Gastrocnemius medialis (tissue), 4 donors: ENCODE results near the gene MAST4. TPM values are rescaled to one million over a fixed set of nuclear protein-coding genes. Genes with fewer than 3 reads are reported as not detected.

Source experiments
- ATAC-seq, 2 donors: fragments of 150-250 bp; one replicate each; pipeline ENCODE4 v1.9.1; 2016
- DNase-seq, 2 donors: peaks; one replicate each; pipeline ENCODE4 v3.0.0-alpha.2; 2019
- H3K27ac ChIP-seq, 4 donors: fragments of 200-600 bp; sonication (generic); 1 replicate in 1 of 4; 2 replicates in 3 of 4; pipeline ENCODE4 v1.5.1; 2016 to 2018; ENCODE audit warnings: mild to moderate bottlenecking in 2 of 4, moderate library complexity in 1 of 4
- H3K27me3 ChIP-seq, 3 donors: fragments of 200-600 bp; sonication (generic) in 2 of 3; 1 replicate in 1 of 3; 2 replicates in 2 of 3; pipeline versions ENCODE4 v1.5.1 to v1.6.0; 2016 to 2019; ENCODE audit warnings: mild to moderate bottlenecking in 1 of 3, moderate library complexity in 1 of 3
- H3K36me3 ChIP-seq, 2 donors: fragments of 200-600 bp; sonication (generic) in 1 of 2; one replicate each; pipeline ENCODE4 v1.5.1; 2017 to 2018
- H3K4me1 ChIP-seq, 2 donors: fragments of 200-600 bp; sonication (generic) in 1 of 2; one replicate each; pipeline ENCODE4 v1.5.1; 2016 to 2017; ENCODE audit warnings: mild to moderate bottlenecking in 2 of 2
- H3K4me3 ChIP-seq, 4 donors: fragments of 200-600 bp; sonication (generic) in 3 of 4; 1 replicate in 1 of 4; 2 replicates in 3 of 4; pipeline ENCODE4 v1.5.1; 2016 to 2019; ENCODE audit warnings: mild to moderate bottlenecking in 2 of 4
- H3K9me3 ChIP-seq, 3 donors: fragments of 200-600 bp; sonication (generic) in 2 of 3; 1 replicate in 1 of 3; 2 replicates in 2 of 3; pipeline ENCODE4 v1.5.1; 2016 to 2019
- CTCF ChIP-seq, 5 experiments: fragments of 450-650 bp in 3 of 5; fragments of 200-600 bp in 2 of 5; sonication (generic) in 2 of 5; IDR thresholded peaks in 4 of 5; conservative IDR thresholded peaks in 1 of 5; 1 replicate in 4 of 5; 2 replicates in 1 of 5; pipeline ENCODE4 v1.5.1; 2016 to 2019; ENCODE audit warnings: antibody characterized with exemption in 5 of 5, mild to moderate bottlenecking in 3 of 5, moderate library complexity in 3 of 5
- POLR2A ChIP-seq, 2 donors: fragments of 450-650 bp; IDR thresholded peaks; one replicate each; pipeline ENCODE4 v1.6.1; 2017; ENCODE audit warnings: antibody characterized with exemption in 2 of 2, mild to moderate bottlenecking in 2 of 2, moderate library complexity in 2 of 2
- in situ Hi-C, 4 donors: fragments of 200-750 bp; cut with MboI; loops; one replicate each; pipeline versions ENCODE4 v1.15.0 to v1.8.0; 2017; ENCODE audit warnings: low sequenced_read_pairs in 4 of 4
- intact Hi-C: fragments of 100-400 bp; cut with DNase I; formaldehyde crosslinking; loops from one replicate; pipeline ENCODE4 v1.15.1; 2023; ENCODE audit warnings: low total_unique reads
- total RNA-seq, 4 donors: library from RNA; depleted of rRNA; stranded (reverse); fragments of >200 nt; gene quantifications; one replicate each; pipeline versions ENCODE4 v1.1.0 to v1.2.3, GENCODE V29; 2016

MAST4 gene
- total RNA-seq, 4 donors from 2014 or later, result 24.1 to 42.0 (median 38.5) TPM

- DNase-seq, result no peak
- no peaks in the 10 kb centered on the region for H3K9me3 ChIP-seq
These were observed 560.9 kb downstream of the MAST4 start for GRCh38 chr5:67156976-67157583.

GRCh38 chr5:67160272-67160671 is 564.1 kb downstream of the MAST4 start:
- peaks cover 0 to 48% of the 10 kb centered on the region in 2 donors for H3K36me3 ChIP-seq
- H3K27ac ChIP-seq, result no peak overlapping the region

More at GRCh38 chr5:67156976-67157583, 560.9 kb downstream of the MAST4 start:
- ATAC-seq, result no peak
- intact Hi-C loops (loop anchor here (1.0 to 5.0 kb wide), 3 partner anchors 52 to 155 kb away; no protein-coding TSS in a partner anchor), in situ Hi-C loops (no loop called here)
- H3K27me3 ChIP-seq, result no peaks in the 10 kb centered on the region
- TF ChIP-seq POLR2A (IDR thresholded peaks at IDR 0.05) (no peak), CTCF (IDR thresholded peaks at IDR 0.05 in 4 of 5, conservative IDR thresholded peaks at IDR 0.05 in 1 of 5) (peak; percentile 66 to 75 (median 69))
- H3K27ac ChIP-seq, result no peak overlapping the region
- peaks cover 0 to 22% of the 10 kb centered on the region in 2 donors for H3K36me3 ChIP-seq
- H3K4me1 ChIP-seq, result peaks cover 17 to 19% of the 10 kb centered on the region in 2 donors
- no peak overlapping the region for H3K4me3 ChIP-seq

GRCh38 chr5:67160985-67161384 is 564.8 kb downstream of the MAST4 start:
- peak in 1 of 2 donors; percentile 32 for ATAC-seq
- TF ChIP-seq POLR2A (IDR thresholded peaks at IDR 0.05) (no peak), CTCF (IDR thresholded peaks at IDR 0.05 in 4 of 5, conservative IDR thresholded peaks at IDR 0.05 in 1 of 5) (no peak)
- H3K4me3 ChIP-seq, result no peak overlapping the region
- peaks cover 0 to 55% of the 10 kb centered on the region in 2 donors for H3K36me3 ChIP-seq
- no peaks in the 10 kb centered on the region for H3K4me1 ChIP-seq
- no peak for DNase-seq
- intact Hi-C loops, result no loop called here
- no peaks in the 10 kb centered on the region for H3K9me3 ChIP-seq
- in situ Hi-C loops, result loop anchor here in 2 of 4 donors (5.0 to 10.0 kb wide), 2 partner anchors 51 to 54 kb away; no protein-coding TSS in a partner anchor
- no peaks in the 10 kb centered on the region for H3K27me3 ChIP-seq
- no peak overlapping the region for H3K27ac ChIP-seq

More at GRCh38 chr5:67160272-67160671, 564.1 kb downstream of the MAST4 start:
- Histone ChIP-seq H3K4me3 (no peak overlapping the region), H3K9me3 (no peaks in the 10 kb centered on the region), H3K4me1 (peaks cover 2 to 3% of the 10 kb centered on the region in 2 donors), H3K27me3 (no peaks in the 10 kb centered on the region)
- ATAC-seq (no peak), DNase-seq (no peak)
- in situ Hi-C loops, result loop anchor here in 2 of 4 donors (5.0 to 10.0 kb wide), 2 partner anchors 52 to 55 kb away; no protein-coding TSS in a partner anchor
- TF ChIP-seq CTCF (IDR thresholded peaks at IDR 0.05 in 4 of 5, conservative IDR thresholded peaks at IDR 0.05 in 1 of 5) (no peak), POLR2A (IDR thresholded peaks at IDR 0.05) (no peak)
- intact Hi-C loops, result no loop called here

GRCh38 chr5:67161767-67162166 is 565.6 kb downstream of the MAST4 start:
- no peaks in the 10 kb centered on the region for H3K27me3 ChIP-seq
- peaks cover 0 to 57% of the 10 kb centered on the region in 2 donors for H3K36me3 ChIP-seq
- H3K4me3 ChIP-seq, result no peak overlapping the region
- intact Hi-C loops (no loop called here), in situ Hi-C loops (loop anchor here in 2 of 4 donors (5.0 to 10.0 kb wide), 2 partner anchors 51 to 53 kb away; no protein-coding TSS in a partner anchor)
- no peak for TF ChIP-seq CTCF (IDR thresholded peaks at IDR 0.05 in 4 of 5, conservative IDR thresholded peaks at IDR 0.05 in 1 of 5)
- TF ChIP-seq POLR2A (IDR thresholded peaks at IDR 0.05), result no peak
- no peaks in the 10 kb centered on the region for H3K4me1 ChIP-seq
- H3K9me3 ChIP-seq, result no peaks in the 10 kb centered on the region
- H3K27ac ChIP-seq, result no peak overlapping the region
- ATAC-seq (no peak), DNase-seq (no peak)
